Uterus (tissue), 2 donors: ENCODE data around the gene FIGNL1.

Source experiments
- CTCF ChIP-seq, 4 experiments: fragments of 200-600 bp in 2 of 4; fragments of 450-650 bp in 2 of 4; sonication (generic) in 2 of 4; IDR thresholded peaks; one replicate each; pipeline ENCODE4 v1.5.1; 2016 to 2019; ENCODE audit warnings: antibody characterized with exemption in 4 of 4, mild to moderate bottlenecking in 2 of 4, moderate library complexity in 1 of 4
- POLR2A ChIP-seq, 2 donors: fragments of 450-650 bp; IDR thresholded peaks; one replicate each; pipeline ENCODE4 v1.6.1; 2016; ENCODE audit warnings: antibody characterized with exemption in 2 of 2, mild to moderate bottlenecking in 1 of 2, moderate library complexity in 1 of 2

- TF ChIP-seq CTCF (IDR thresholded peaks at IDR 0.05) (no peak), POLR2A (IDR thresholded peaks at IDR 0.05) (no peak)
These were observed 22.6 kb downstream of the FIGNL1 start for GRCh38 chr7:50427518-50427917.
